Osteoblast (primary cell): ENCODE measurements around the gene PJA1. TPM values are rescaled to one million over a fixed set of nuclear protein-coding genes. Genes with fewer than 3 reads are reported as not detected.

Experiments
- DNase-seq: peaks from one replicate; pipeline ENCODE4 v3.0.0; 2011; ENCODE audit warnings: low spot score, mixed read lengths; ENCODE audit not compliant: insufficient read length; ENCODE audit errors: missing footprints
- H2AFZ ChIP-seq: 2 replicates; pipeline ENCODE4 v1.6.0; 2011; ENCODE audit warnings: mild to moderate bottlenecking, low read length
- H3K27ac ChIP-seq: 2 replicates; pipeline ENCODE4 v1.5.1; 2011; ENCODE audit warnings: mild to moderate bottlenecking, low read depth, low read length, moderate library complexity
- H3K27me3 ChIP-seq: 2 replicates; pipeline ENCODE4 v1.6.0; 2012; ENCODE audit warnings: mild to moderate bottlenecking, control low read depth, inconsistent platforms, low read length, moderate library complexity; ENCODE audit not compliant: insufficient read depth
- H3K36me3 ChIP-seq: 2 replicates; pipeline ENCODE4 v1.5.1; 2011; ENCODE audit warnings: mild to moderate bottlenecking, low read length, control low read depth, moderate library complexity; ENCODE audit not compliant: insufficient read depth
- H3K4me1 ChIP-seq: 2 replicates; pipeline ENCODE4 v1.5.1; 2011; ENCODE audit warnings: mild to moderate bottlenecking, low read length, control low read depth, moderate library complexity; ENCODE audit not compliant: insufficient read depth
- H3K4me2 ChIP-seq: 2 replicates; pipeline ENCODE4 v1.6.0; 2011; ENCODE audit warnings: mild to moderate bottlenecking, low read length; ENCODE audit not compliant: insufficient read depth
- H3K4me3 ChIP-seq: fragments of 200-600 bp; sonication (generic); 3 replicates; pipeline ENCODE4 v1.5.1; 2012; ENCODE audit warnings: mild to moderate bottlenecking, low read length, inconsistent platforms; ENCODE audit not compliant: insufficient read depth
- H3K79me2 ChIP-seq: 2 replicates; pipeline ENCODE4 v1.6.0; 2012; ENCODE audit warnings: mild to moderate bottlenecking, low read length, control low read depth, inconsistent platforms; ENCODE audit not compliant: insufficient read depth
- H3K9me3 ChIP-seq: 2 replicates; pipeline ENCODE4 v1.5.1; 2011; ENCODE audit warnings: low read depth, low read length, control low read depth
- H4K20me1 ChIP-seq: 2 replicates; pipeline ENCODE4 v1.6.0; 2012; ENCODE audit warnings: mild to moderate bottlenecking, low read length, control low read depth; ENCODE audit not compliant: insufficient read depth
- CTCF ChIP-seq: IDR thresholded peaks from 2 replicates; pipeline ENCODE4 v1.5.1; 2011; ENCODE audit warnings: mild to moderate bottlenecking, low read depth, low read length, moderate library complexity; ENCODE audit errors: extremely low read depth
- total RNA-seq: library from RNA; depleted of rRNA; stranded (reverse); fragments of >200 nt; gene quantifications from 2 replicates; pipeline ENCODE4 v1.2.3, GENCODE V29; 2012

Gene PJA1
- total RNA-seq, 1 donor, result 21.0 TPM

GRCh38 chrX:69162361-69162865 is 2.8 kb downstream of the PJA1 start:
- Histone ChIP-seq H3K4me1 (peaks cover 3% of the 10 kb centered on the region), H3K79me2 (peaks cover 3% of the 10 kb centered on the region), H2AFZ (no peak overlapping the region), H3K36me3 (peaks cover 3% of the 10 kb centered on the region), H3K27me3 (no peaks in the 10 kb centered on the region), H3K4me3 (no peak overlapping the region), H3K4me2 (no peak overlapping the region), H4K20me1 (peaks cover 21% of the 10 kb centered on the region), H3K27ac (no peak overlapping the region), H3K9me3 (no peaks in the 10 kb centered on the region)
- no peak for TF ChIP-seq CTCF
- no peak for DNase-seq

- no peak overlapping the region for H3K4me3 ChIP-seq
- H3K9me3 ChIP-seq, result no peaks in the 10 kb centered on the region
- no peak for DNase-seq
- peaks cover 3% of the 10 kb centered on the region for H3K79me2 ChIP-seq
- peaks cover 3% of the 10 kb centered on the region for H3K36me3 ChIP-seq
- H3K27ac ChIP-seq, result no peak overlapping the region
- H4K20me1 ChIP-seq, result peaks cover 21% of the 10 kb centered on the region
- no peak overlapping the region for H2AFZ ChIP-seq
- no peak for TF ChIP-seq CTCF
- peaks cover 3% of the 10 kb centered on the region for H3K4me1 ChIP-seq
- H3K4me2 ChIP-seq, result no peak overlapping the region
- no peaks in the 10 kb centered on the region for H3K27me3 ChIP-seq
Measured at GRCh38 chrX:69161786-69162349, 3.4 kb downstream of the PJA1 start.

GRCh38 chrX:69161371-69161770 is 3.9 kb downstream of the PJA1 start:
- peaks cover 2% of the 10 kb centered on the region for H3K27me3 ChIP-seq
- DNase-seq, result no peak
- H3K79me2 ChIP-seq, result peaks cover 3% of the 10 kb centered on the region
- peaks cover 3% of the 10 kb centered on the region for H3K4me1 ChIP-seq
- H3K4me3 ChIP-seq, result no peak overlapping the region
- H3K36me3 ChIP-seq, result peaks cover 3% of the 10 kb centered on the region
- no peaks in the 10 kb centered on the region for H3K9me3 ChIP-seq
- no peak for TF ChIP-seq CTCF
- no peak overlapping the region for H2AFZ ChIP-seq
- H3K27ac ChIP-seq, result no peak overlapping the region
- peaks cover 23% of the 10 kb centered on the region for H4K20me1 ChIP-seq
- no peak overlapping the region for H3K4me2 ChIP-seq

GRCh38 chrX:69158166-69158980 is 6.9 kb downstream of the PJA1 start:
- H4K20me1 ChIP-seq, result peaks cover 23% of the 10 kb centered on the region
- H3K27ac ChIP-seq, result no peak overlapping the region
- H3K27me3 ChIP-seq, result peaks cover 15% of the 10 kb centered on the region
- no peak overlapping the region for H3K4me3 ChIP-seq
- H3K9me3 ChIP-seq, result no peaks in the 10 kb centered on the region
- peaks cover 3% of the 10 kb centered on the region for H3K36me3 ChIP-seq
- H3K4me1 ChIP-seq, result no peaks in the 10 kb centered on the region
- DNase-seq, result no peak
- no peak overlapping the region for H2AFZ ChIP-seq
- no peaks in the 10 kb centered on the region for H3K79me2 ChIP-seq
- peak; percentile 58 for TF ChIP-seq CTCF
- H3K4me2 ChIP-seq, result no peak overlapping the region
